GM12864 (cell line): ENCODE results near the gene KCNQ5.

ENCODE experiments used
- DNase-seq: peaks from one replicate; pipeline ENCODE4 v3.0.0-alpha.2; 2011; ENCODE audit warnings: low read depth
- H3K4me3 ChIP-seq: 2 replicates; pipeline ENCODE4 v1.5.1; 2011; ENCODE audit warnings: mild to moderate bottlenecking, low read depth, low read length, control low read depth
- CTCF ChIP-seq: IDR thresholded peaks from 2 replicates; pipeline ENCODE4 v1.5.1; 2011; ENCODE audit warnings: low read depth, mild to moderate bottlenecking, moderate library complexity, low read length, control low read depth, inconsistent platforms; ENCODE audit errors: missing control alignments

KCNQ5 gene

GRCh38 chr6:72938104-72938503 is 316.2 kb downstream of the KCNQ5 start:
- no peak for TF ChIP-seq CTCF
- no peak overlapping the region for H3K4me3 ChIP-seq
- no peak for DNase-seq

- TF ChIP-seq CTCF, result no peak
- H3K4me3 ChIP-seq, result no peak overlapping the region
- DNase-seq, result no peak
Observed at GRCh38 chr6:72939004-72939403, 317.1 kb downstream of the KCNQ5 start.

GRCh38 chr6:72940265-72940664 is 318.4 kb downstream of the KCNQ5 start:
- H3K4me3 ChIP-seq, result no peak overlapping the region
- no peak for TF ChIP-seq CTCF
- no peak for DNase-seq

GRCh38 chr6:72941263-72941662 is 319.4 kb downstream of the KCNQ5 start:
- TF ChIP-seq CTCF, result no peak
- H3K4me3 ChIP-seq, result no peak overlapping the region
- no peak for DNase-seq

GRCh38 chr6:72941751-72942150 is 319.9 kb downstream of the KCNQ5 start:
- no peak for TF ChIP-seq CTCF
- H3K4me3 ChIP-seq, result no peak overlapping the region
- DNase-seq, result no peak

- DNase-seq, result no peak
- no peak for TF ChIP-seq CTCF
- H3K4me3 ChIP-seq, result no peak overlapping the region
Observed at GRCh38 chr6:72943699-72944098, 321.8 kb downstream of the KCNQ5 start.

GRCh38 chr6:72944660-72945059 is 322.8 kb downstream of the KCNQ5 start:
- TF ChIP-seq CTCF, result no peak
- DNase-seq, result no peak
- H3K4me3 ChIP-seq, result no peak overlapping the region
